NCI-H2196 (cell line): Measurements from ENCODE around the gene KLK6.

Experiments used
- DNase-seq: peaks from one replicate; lab custom pipeline; 2025; ENCODE audit not compliant: unreplicated experiment; lab: John Stamatoyannopoulos, UW

The KLK6 gene

DNA sequence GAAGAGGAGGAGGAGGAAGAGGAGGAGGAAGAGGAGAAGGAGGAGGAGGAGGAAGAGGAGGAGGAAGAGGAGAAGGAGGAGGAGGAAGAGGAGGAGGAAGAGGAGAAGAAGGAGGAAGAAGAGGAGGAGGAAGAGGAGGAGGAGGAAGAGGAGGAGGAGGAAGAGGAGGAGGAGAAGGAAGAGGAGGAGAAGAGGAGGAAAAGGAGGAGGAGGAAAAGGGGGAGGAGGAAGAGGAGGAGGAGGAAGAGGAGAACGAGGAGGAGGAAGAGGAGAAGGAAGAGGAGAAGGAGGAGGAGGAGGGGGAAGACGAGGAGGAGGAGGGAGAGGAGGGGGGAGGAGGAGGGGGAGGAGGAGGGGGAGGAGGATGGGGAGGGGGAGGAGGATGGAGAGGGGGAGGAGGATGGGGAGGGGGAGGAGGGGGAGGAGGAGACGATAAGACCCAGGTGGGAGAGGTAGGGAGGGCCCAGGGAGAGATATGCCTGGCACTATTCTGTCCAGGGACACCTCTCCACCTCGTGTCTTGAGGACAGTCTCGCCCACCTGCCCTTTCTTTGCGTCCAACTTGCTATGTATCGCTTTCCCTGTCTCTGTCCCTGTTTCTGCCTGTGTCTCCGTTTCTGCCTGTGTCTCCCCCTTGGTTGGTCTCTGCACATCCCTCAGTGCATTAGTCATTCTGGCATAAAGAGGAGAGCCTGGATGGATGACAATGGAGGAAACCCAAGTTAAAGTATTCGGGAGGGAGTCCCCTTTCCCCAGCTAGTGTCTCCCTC is 9.5 kb downstream of the KLK6 start:
- no peak for DNase-seq

DNA sequence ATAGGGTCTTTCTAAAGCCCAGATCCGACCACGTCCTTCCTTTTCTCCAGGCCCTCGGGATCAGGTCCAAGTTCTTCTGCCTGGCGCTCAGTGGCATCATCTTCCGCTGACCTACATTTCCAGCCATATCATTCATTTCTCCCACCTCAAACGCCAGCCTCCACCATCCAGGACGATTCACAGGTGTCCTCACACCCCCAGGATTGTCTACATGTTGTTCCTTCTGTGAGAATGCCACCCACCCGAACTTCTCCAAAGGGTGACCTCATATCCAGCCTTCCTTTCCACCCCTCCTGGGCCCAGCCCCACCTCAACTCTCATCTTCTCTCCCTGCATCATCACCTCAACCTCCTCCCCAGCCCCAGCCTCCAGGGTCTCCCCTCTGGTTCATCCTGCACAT is 11.8 kb downstream of the KLK6 start:
- no peak for DNase-seq

- DNase-seq: no peak
Measured at GRCh38 chr19:50952910-50953309, 16.5 kb downstream of the KLK6 start, which contains the start of gene KLK5. KLK5 (minus strand) TSS chr19:50953038; CDS start chr19:50952657, 381 bp downstream.

GRCh38 chr19:50949861-50950260 is 19.5 kb downstream of the KLK6 start:
- DNase-seq: no peak

GRCh38 chr19:50947123-50947522 is 22.3 kb downstream of the KLK6 start:
- DNase-seq: no peak

- DNase-seq: no peak
Measured at GRCh38 chr19:50944795-50945194, 24.6 kb downstream of the KLK6 start.

- no peak for DNase-seq
Measured at GRCh38 chr19:50943074-50943828, 26.1 kb downstream of the KLK6 start.

- no peak for DNase-seq
Measured at GRCh38 chr19:50939596-50939995, 29.8 kb downstream of the KLK6 start.

GRCh38 chr19:50933640-50934039 is 35.8 kb downstream of the KLK6 start:
- no peak for DNase-seq

- no peak for DNase-seq
Measured at GRCh38 chr19:50932690-50933083, 36.7 kb downstream of the KLK6 start.

- DNase-seq: peak; percentile 43
Measured at GRCh38 chr19:50932018-50932689, 37.2 kb downstream of the KLK6 start.

- no peak for DNase-seq
Measured at GRCh38 chr19:50931023-50931422, 38.4 kb downstream of the KLK6 start.

- peak; percentile 55 for DNase-seq
Measured at GRCh38 chr19:50928831-50929230, 40.6 kb downstream of the KLK6 start.

DNA sequence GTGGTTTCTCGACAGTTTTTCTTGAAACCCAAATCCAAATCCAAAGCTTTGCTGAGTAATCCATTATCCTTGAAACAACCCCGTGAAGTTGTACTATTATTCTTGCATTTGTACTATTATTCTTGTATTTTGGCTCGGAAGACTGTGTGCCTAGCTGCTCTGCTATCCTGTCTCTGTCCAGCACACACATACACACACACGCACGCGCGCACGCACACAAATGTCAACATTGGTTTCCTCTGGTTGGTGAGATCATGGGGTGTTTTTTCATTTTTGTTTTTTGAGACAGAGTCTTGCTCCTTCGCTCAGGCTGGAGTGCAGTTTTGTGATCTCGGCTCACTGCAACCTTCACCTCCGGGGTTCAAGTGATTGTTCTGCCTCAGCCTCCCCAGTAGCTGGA is 43.2 kb downstream of the KLK6 start:
- DNase-seq: no peak

DNA sequence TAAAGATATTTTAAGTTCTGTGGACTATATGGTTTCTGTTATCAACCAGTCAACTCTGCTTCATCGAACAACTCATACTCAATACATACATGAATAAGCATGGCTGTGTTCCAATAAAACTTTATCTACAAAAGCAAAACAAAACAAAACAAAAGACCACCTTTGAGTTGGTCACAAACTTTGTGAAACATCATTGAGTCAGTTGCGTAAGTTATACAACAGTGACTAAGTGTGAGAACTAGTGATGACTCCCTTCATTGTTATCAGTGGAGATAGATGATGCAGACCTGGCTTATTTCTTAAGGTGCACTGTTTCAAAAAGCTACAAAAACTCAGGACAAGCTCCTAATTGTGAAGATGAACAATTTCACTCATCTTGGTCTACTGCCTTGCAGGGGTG is 43.7 kb downstream of the KLK6 start:
- DNase-seq: no peak

- DNase-seq: no peak
Measured at GRCh38 chr19:50924586-50924985, 44.8 kb downstream of the KLK6 start.

- peak; percentile 97 for DNase-seq
Measured at GRCh38 chr19:50922317-50922853, 47.0 kb downstream of the KLK6 start.

DNA sequence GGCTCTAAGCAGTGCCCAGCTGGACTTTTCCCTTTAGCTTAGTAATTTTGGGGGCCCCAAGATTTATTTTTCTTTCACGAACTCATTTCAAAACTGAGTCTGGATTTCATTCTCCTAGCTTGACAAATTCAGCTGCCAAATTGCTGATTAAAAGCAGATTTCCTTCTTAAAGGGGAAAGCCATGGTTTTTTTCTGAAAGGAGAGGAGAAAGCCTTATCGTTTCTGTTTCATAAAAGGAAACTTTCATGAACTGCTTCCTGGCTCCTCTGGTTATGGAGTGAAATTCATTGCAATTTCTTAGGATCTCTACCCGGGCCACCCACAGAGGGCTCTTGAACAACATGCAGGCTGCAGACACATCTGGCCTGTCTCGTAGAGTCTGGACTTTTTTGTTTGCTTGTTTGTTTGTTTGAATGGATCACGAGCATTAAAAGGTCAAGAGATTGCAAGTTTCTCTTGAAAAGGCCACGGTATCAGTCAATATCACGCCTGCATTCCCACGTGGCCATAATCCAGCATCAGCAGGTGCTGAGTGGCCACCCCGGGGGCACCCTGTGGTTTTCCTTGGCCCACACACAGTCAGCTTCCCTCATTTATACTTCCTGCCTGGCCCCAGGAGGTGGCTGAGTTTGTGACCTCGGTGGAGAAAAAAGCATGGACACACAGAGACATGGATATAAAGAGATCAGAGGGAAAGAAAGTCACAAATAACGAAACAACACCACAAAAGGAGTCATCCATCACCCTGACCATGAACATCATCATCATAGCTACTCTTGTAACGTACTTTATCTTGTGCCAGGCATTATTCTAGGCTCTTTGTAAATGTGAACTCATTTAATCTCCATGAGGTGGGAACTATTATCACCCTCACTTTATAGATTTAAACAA is 47.7 kb downstream of the KLK6 start:
- DNase-seq: peak; percentile 48

DNA sequence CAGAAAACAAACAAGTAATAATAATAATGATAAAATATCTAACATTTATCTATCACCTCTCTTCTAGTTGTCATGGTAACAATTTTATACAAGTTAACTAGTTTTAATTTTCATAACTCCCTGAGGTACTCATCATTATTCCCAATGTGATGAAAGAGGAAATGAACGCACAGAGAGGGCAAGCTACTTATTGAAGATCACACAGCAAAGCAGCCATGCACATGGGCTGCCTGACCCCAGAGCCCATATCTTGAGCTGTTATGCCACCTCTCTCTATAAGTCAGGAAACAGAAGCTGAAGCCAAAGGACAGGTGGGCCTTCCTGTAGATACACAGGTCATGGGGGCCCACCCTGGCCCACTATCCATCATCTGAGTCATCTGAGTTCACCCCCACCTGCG is 53.3 kb downstream of the KLK6 start:
- DNase-seq: no peak
